ENCODE measurements around the gene DDR2. TPM values are rescaled to one million over a fixed set of nuclear protein-coding genes. Genes with fewer than 3 reads are reported as not detected.
"Not testable (repeated sequence)": the region's sequence is repeated elsewhere in the genome, so short reads cannot be mapped to it uniquely, and the experiment has no call there.

DDR2 gene
- total RNA-seq, 8 experiments from 2014 or later = 0.96 to 75.2 (median 28.6) TPM

GRCh38 chr1:162788783-162789182, 156.5 kb downstream of the DDR2 start:
- in situ Hi-C loops (cut with MboI; ENCODE audit: low pct_unique_long_range_greater_than_20kb in 2 of 9, low sequenced_read_pairs in 9 of 9, unreplicated experiment in 9 of 9) = loop anchor here in 1 of 9 experiments (25.0 kb wide), 1 partner anchor 176 kb away; no protein-coding TSS in a partner anchor
- not testable (repeated sequence) for ATAC-seq (replicated peaks in 6 of 8); H3K4me3 ChIP-seq; H3K27ac ChIP-seq
- H3K4me1 ChIP-seq (replicated peaks in 1 of 2) = peaks cover 7 to 21% of the 10 kb centered on the region in 2 donors
- 40 to 100% (median 56%) methylated on average over 1 of the region's 1 CpG; no CpG with 5 or more reads in 3 of the 10 experiments for WGBS, 10 experiments

GRCh38 chr1:162790303-162790984, 158.2 kb downstream of the DDR2 start, which contains the start of gene HSD17B7:
HSD17B7 (plus strand) TSS chr1:162790702; CDS start chr1:162790801, 99 bp downstream.
- in situ Hi-C loops (cut with MboI; ENCODE audit: low pct_unique_long_range_greater_than_20kb in 2 of 9, low sequenced_read_pairs in 9 of 9, unreplicated experiment in 9 of 9) = loop anchor here in 1 of 9 experiments (25.0 kb wide), 1 partner anchor 178 kb away; no protein-coding TSS in a partner anchor

DNA sequence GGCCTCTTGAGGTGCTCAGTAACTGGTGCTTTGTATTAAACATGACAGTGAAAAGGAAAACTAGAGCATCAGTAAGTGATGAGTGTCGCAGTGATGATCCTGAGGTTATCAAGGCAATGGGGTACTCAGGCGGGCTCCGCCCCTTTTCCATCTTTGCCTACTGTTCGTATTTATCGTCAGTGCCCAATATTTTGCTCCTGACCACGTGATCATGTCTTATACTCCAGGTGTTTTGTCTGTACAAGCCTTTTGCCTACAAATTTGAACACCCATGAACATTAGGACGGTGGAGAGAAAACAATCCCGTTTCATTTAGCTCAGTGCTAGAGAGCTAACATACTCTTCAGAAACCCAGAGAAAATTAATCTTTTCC, 158.7 kb downstream of the DDR2 start:
- H3K4me3 ChIP-seq = peak overlapping the region; percentile 96 to 99 (median 98)
- peak in 2 of 8 experiments; percentile 11 to 23 for ATAC-seq (replicated peaks in 6 of 8)
- H3K4me1 ChIP-seq (replicated peaks in 1 of 2) = peaks cover 7 to 15% of the 10 kb centered on the region in 2 donors
- in situ Hi-C loops (cut with MboI; ENCODE audit: low pct_unique_long_range_greater_than_20kb in 2 of 9, low sequenced_read_pairs in 9 of 9, unreplicated experiment in 9 of 9) = loop anchor here in 1 of 9 experiments (25.0 kb wide), 1 partner anchor 179 kb away; no protein-coding TSS in a partner anchor
- WGBS, 10 experiments = no CpG with 5 or more reads among the region's 8 CpGs
- peak overlapping the region; percentile 84 to 86 for H3K27ac ChIP-seq

More at GRCh38 chr1:162790303-162790984, 158.2 kb downstream of the DDR2 start, which contains the start of gene HSD17B7:
- 0 to 20% methylated on average over 1 to 2 of the region's 49 CpGs; no CpG with 5 or more reads in 8 of the 10 experiments for WGBS, 10 experiments
- peak; percentile 96 to 99 (median 98) for ATAC-seq (replicated peaks in 6 of 8)
- Histone ChIP-seq H3K4me1 (replicated peaks in 1 of 2) (peaks cover 7 to 17% of the 10 kb centered on the region in 2 donors), H3K4me3 (peak within 1 kb of the TSS; percentile 96 to 99 (median 98)), H3K27ac (peak within 1 kb of the TSS; percentile 84 to 86)

- in situ Hi-C loops (cut with MboI; ENCODE audit: low pct_unique_long_range_greater_than_20kb in 2 of 9, low sequenced_read_pairs in 9 of 9, unreplicated experiment in 9 of 9) = loop anchor here in 1 of 9 experiments (25.0 kb wide), 1 partner anchor 182 kb away; no protein-coding TSS in a partner anchor
- WGBS, 10 experiments = 40 to 100% (median 75%) methylated on average over 1 of the region's 1 CpG; no CpG with 5 or more reads in 6 of the 10 experiments
- H3K4me1 ChIP-seq (replicated peaks in 1 of 2); H3K27ac ChIP-seq; ATAC-seq (replicated peaks in 6 of 8); H3K4me3 ChIP-seq: not testable (repeated sequence)
Measured at GRCh38 chr1:162794284-162794683, 162.0 kb downstream of the DDR2 start.

- WGBS, 10 experiments = 0 to 92% (median 65%) methylated on average over 1 to 4 of the region's 4 CpGs; no CpG with 5 or more reads in 2 of the 10 experiments
- in situ Hi-C loops (cut with MboI; ENCODE audit: low pct_unique_long_range_greater_than_20kb in 2 of 9, low sequenced_read_pairs in 9 of 9, unreplicated experiment in 9 of 9) = loop anchor here in 1 of 9 experiments (25.0 kb wide), 1 partner anchor 184 kb away; no protein-coding TSS in a partner anchor
Measured at GRCh38 chr1:162796617-162797279, 164.5 kb downstream of the DDR2 start.

DNA sequence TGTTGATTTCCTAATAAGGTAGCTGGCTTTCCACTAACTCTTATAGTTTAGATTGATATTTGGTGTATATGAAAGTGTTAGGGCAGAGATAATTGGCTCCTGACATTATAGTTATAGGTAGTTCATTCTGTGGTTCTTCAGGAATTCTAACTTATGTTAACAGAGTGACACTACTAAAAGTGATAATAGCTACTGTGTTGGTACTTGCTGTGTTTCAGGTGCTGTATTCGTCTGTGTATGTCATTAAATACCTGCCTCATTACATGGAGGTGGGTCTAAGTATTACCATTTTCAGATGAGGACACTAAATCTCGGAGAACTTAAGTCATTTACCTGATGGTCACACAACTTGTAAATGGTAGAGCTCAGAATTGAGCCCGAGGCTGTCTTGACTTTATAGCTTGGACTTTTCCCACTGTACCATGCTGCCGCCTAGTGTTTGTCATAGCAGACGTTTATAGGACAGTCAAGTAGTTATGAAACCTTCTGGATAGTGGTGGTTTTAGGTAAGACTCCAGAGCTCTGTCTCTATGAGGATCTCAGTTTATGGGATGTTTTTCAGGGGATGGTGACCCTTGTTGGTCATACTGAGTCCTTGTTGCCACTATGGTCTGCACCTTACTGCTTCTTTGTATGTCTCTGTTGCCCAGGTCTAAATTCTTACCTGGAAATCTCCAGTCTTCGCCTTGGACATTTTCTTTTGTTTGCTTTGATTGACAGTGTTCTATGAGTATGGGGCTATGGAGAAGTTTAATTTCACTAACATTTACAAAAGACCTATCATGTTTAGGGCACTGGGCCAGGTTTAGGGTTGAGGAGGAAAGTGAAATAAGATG, 167.9 kb downstream of the DDR2 start:
- peak; percentile 43 to 99 (median 74) for ATAC-seq (replicated peaks in 6 of 8)
- not testable (repeated sequence) for H3K27ac ChIP-seq; H3K4me3 ChIP-seq; H3K4me1 ChIP-seq (replicated peaks in 1 of 2)
- in situ Hi-C loops (cut with MboI; ENCODE audit: low pct_unique_long_range_greater_than_20kb in 2 of 9, low sequenced_read_pairs in 9 of 9, unreplicated experiment in 9 of 9) = loop anchor here in 1 of 9 experiments (25.0 kb wide), 1 partner anchor 188 kb away; no protein-coding TSS in a partner anchor
- 46 to 100% (median 74%) methylated on average over 1 to 4 of the region's 6 CpGs; no CpG with 5 or more reads in 2 of the 10 experiments for WGBS, 10 experiments

More at GRCh38 chr1:162796617-162797279, 164.5 kb downstream of the DDR2 start:
- not testable (repeated sequence) for H3K27ac ChIP-seq; H3K4me3 ChIP-seq; H3K4me1 ChIP-seq (replicated peaks in 1 of 2)
- ATAC-seq (replicated peaks in 6 of 8) = peak in 1 of 8 experiments; percentile 21

DNA sequence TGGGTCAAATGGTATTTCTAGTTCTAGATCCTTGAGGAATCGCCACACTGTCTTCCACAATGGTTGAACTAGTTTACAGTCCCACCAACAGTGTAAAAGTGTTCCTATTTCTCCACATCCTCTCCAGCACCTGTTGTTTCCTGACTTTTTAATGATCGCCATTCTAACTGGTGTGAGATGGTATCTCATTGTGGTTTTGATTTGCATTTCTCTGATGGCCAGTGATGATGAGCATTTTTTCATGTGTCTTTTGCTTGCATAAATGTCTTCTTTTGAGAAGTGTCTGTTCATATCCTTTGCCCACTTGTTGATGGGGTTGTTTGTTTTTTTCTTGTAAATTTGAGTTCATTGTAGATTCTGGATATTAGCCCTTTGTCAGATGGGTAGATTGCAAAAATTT, 175.2 kb downstream of the DDR2 start:
- WGBS, 10 experiments = no CpG with 5 or more reads among the region's 2 CpGs
- in situ Hi-C loops (cut with MboI; ENCODE audit: low pct_unique_long_range_greater_than_20kb in 2 of 9, low sequenced_read_pairs in 9 of 9, unreplicated experiment in 9 of 9); H3K4me1 ChIP-seq (replicated peaks in 1 of 2); ATAC-seq (replicated peaks in 6 of 8); H3K4me3 ChIP-seq; H3K27ac ChIP-seq: not testable (repeated sequence)

GRCh38 chr1:162812357-162812756, 180.1 kb downstream of the DDR2 start:
- peak in 3 of 8 experiments; percentile 41 to 98 (median 96) for ATAC-seq (replicated peaks in 6 of 8)
- in situ Hi-C loops (cut with MboI; ENCODE audit: low pct_unique_long_range_greater_than_20kb in 2 of 9, low sequenced_read_pairs in 9 of 9, unreplicated experiment in 9 of 9); H3K4me3 ChIP-seq; H3K4me1 ChIP-seq (replicated peaks in 1 of 2); H3K27ac ChIP-seq: not testable (repeated sequence)
- WGBS, 10 experiments = 100% methylated on average over 1 of the region's 2 CpGs; no CpG with 5 or more reads in 7 of the 10 experiments

GRCh38 chr1:162818136-162818535, 185.9 kb downstream of the DDR2 start:
- H3K27ac ChIP-seq; ATAC-seq (replicated peaks in 6 of 8); H3K4me3 ChIP-seq; H3K4me1 ChIP-seq (replicated peaks in 1 of 2); in situ Hi-C loops (cut with MboI; ENCODE audit: low pct_unique_long_range_greater_than_20kb in 2 of 9, low sequenced_read_pairs in 9 of 9, unreplicated experiment in 9 of 9): not testable (repeated sequence)
- 80 to 100% (median 97%) methylated on average over 1 to 2 of the region's 2 CpGs; no CpG with 5 or more reads in 4 of the 10 experiments for WGBS, 10 experiments

DNA sequence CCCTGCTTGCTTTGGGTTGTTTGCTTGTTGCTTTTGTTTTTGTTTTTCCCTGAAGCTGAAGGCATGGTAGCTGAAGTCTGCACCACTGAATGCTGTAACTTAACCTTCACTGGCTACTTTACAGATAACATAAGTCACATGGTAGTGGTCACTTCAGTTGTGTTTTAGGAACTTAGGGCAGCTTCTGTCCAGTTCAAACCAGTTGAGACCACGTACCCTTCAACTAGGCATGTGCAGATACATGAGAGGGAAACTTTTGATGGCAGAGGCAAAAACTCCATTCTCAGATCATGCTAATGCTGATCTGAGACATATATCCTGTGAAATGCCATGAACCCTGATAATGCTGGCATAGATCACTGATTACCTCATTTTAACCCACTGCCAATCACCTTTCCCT, 186.4 kb downstream of the DDR2 start:
- 40 to 100% methylated on average over 1 of the region's 1 CpG; no CpG with 5 or more reads in 8 of the 10 experiments for WGBS, 10 experiments
- ATAC-seq (replicated peaks in 6 of 8); H3K27ac ChIP-seq; H3K4me1 ChIP-seq (replicated peaks in 1 of 2); in situ Hi-C loops (cut with MboI; ENCODE audit: low pct_unique_long_range_greater_than_20kb in 2 of 9, low sequenced_read_pairs in 9 of 9, unreplicated experiment in 9 of 9); H3K4me3 ChIP-seq: not testable (repeated sequence)

DNA sequence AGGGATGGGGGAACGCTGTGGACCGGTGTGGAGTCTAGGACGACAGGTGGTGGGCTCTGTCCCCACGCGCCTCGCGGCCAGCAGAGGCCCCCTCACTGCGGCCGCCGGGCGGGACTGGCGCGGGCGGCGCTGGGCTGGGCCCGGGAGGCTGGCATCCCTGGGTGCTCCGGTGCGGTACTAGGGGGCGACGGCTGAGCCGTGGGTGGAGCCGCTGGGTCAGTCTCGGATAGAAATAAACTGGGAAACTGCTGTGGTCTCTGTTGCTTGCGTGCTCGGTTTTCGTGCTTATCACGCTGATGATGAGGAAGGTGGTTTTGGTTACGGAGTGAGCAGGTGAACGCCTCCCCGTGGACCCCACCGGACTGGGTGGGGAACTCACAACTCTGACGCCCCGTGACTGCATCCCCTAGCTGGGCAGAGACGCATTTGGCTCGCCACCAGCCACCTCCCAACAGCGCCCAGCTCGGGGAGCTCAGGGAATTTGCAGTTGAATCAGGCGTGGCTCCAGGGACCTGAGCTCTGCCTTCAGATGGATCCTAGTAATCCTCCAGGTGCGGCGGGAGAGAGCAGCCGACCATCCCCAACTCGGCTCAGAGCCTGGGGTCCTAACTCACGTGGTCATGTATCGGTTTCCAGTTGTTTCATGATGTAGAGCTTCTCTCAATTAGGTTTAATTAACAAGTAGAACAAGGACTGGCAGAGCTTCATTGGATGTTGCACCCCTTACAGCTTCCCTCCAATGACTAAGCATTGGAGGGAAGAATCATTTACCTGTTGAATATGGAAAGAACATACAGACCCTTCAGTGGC, 190.3 kb downstream of the DDR2 start:
- H3K4me1 ChIP-seq (replicated peaks in 1 of 2) = no peaks in the 10 kb centered on the region
- ATAC-seq (replicated peaks in 6 of 8) = peak; percentile 76 to 92 (median 90)
- 0 to 60% (median 13%) methylated on average over 1 to 25 of the region's 44 CpGs; no CpG with 5 or more reads in 1 of the 10 experiments for WGBS, 10 experiments
- H3K4me3 ChIP-seq = peak overlapping the region; percentile 28 to 36 (median 31)
- in situ Hi-C loops (cut with MboI; ENCODE audit: low pct_unique_long_range_greater_than_20kb in 2 of 9, low sequenced_read_pairs in 9 of 9, unreplicated experiment in 9 of 9) = no loop called here
- no peak overlapping the region for H3K27ac ChIP-seq

Data from motor neuron (in vitro differentiated cells).